Gastrocnemius medialis (tissue), 4 donors: ENCODE measurements around the gene RIC8A.

Source experiments
- POLR2A ChIP-seq, 2 donors: fragments of 450-650 bp; IDR thresholded peaks; one replicate each; pipeline ENCODE4 v1.6.1; 2017; ENCODE audit warnings: antibody characterized with exemption in 2 of 2, mild to moderate bottlenecking in 2 of 2, moderate library complexity in 2 of 2
- TF ChIP-seq, protein P1 (sequence below), 5 experiments: fragments of 450-650 bp in 3 of 5; fragments of 200-600 bp in 2 of 5; sonication (generic) in 2 of 5; IDR thresholded peaks in 4 of 5; conservative IDR thresholded peaks in 1 of 5; 1 replicate in 4 of 5; 2 replicates in 1 of 5; pipeline ENCODE4 v1.5.1; 2016 to 2019; ENCODE audit warnings: antibody characterized with exemption in 5 of 5, mild to moderate bottlenecking in 3 of 5, moderate library complexity in 3 of 5

DNA sequence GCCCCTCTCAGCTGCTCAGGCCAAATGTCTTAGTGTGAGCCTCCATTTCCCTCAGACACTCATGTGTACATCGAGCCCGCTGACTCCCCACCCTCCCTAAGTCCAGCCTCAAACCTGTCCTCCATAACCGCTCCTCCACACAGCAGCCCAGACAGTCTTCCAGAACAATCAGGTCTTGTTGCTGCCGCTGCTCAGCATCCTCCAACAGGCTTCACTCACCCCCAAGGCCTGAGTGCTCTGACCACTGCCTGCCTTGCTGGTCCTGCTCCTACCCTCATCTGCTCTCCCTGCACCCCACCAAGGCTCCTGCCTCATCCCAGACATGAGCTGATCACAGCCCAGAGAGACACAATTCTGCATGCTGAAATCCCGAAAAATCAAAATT, 46.4 kb downstream of the RIC8A start:
- TF ChIP-seq, protein P1, sequence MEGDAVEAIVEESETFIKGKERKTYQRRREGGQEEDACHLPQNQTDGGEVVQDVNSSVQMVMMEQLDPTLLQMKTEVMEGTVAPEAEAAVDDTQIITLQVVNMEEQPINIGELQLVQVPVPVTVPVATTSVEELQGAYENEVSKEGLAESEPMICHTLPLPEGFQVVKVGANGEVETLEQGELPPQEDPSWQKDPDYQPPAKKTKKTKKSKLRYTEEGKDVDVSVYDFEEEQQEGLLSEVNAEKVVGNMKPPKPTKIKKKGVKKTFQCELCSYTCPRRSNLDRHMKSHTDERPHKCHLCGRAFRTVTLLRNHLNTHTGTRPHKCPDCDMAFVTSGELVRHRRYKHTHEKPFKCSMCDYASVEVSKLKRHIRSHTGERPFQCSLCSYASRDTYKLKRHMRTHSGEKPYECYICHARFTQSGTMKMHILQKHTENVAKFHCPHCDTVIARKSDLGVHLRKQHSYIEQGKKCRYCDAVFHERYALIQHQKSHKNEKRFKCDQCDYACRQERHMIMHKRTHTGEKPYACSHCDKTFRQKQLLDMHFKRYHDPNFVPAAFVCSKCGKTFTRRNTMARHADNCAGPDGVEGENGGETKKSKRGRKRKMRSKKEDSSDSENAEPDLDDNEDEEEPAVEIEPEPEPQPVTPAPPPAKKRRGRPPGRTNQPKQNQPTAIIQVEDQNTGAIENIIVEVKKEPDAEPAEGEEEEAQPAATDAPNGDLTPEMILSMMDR (IDR thresholded peaks at IDR 0.05 in 4 of 5, conservative IDR thresholded peaks at IDR 0.05 in 1 of 5) = no peak
- TF ChIP-seq POLR2A (IDR thresholded peaks at IDR 0.05) = no peak
